Endothelial cell of umbilical vein (primary cell): Measurements from ENCODE around the gene RAP1GAP. TPM values are rescaled to one million over a fixed set of nuclear protein-coding genes. Genes with fewer than 3 reads are reported as not detected.

ENCODE experiments used
- BruUV-seq: library from RNA; stranded (reverse); fragments of 400-500 nt; replicated peaks from 2 replicates; lab custom pipeline; 2021; lab: Mats Ljungman, UMichigan
- CTCF ChIA-PET: fragments of 300-600, 350-600 bp; sonication (Branson Sonifier 250); formaldehyde crosslinking; loops from one replicate; lab custom pipeline; 2021; ENCODE audit warnings: antibody characterized with exemption, inconsistent platforms; lab: Charles Lee
- POLR2A ChIA-PET: fragments of 300-600, 350-600 bp; sonication (Branson Sonifier 250); formaldehyde crosslinking; loops from one replicate; lab custom pipeline; 2021; ENCODE audit warnings: antibody characterized with exemption, inconsistent platforms; lab: Charles Lee
- DNase-seq: peaks from one replicate; pipeline ENCODE4 v3.0.0-alpha.2; 2011; ENCODE audit warnings: low read depth, low spot score
- FAIRE-seq: peaks from 2 replicates; lab custom pipeline; 2011; peaks lifted over from hg19 to GRCh38; lab: Jason Lieb, UNC
- H2AFZ ChIP-seq: 2 replicates; pipeline ENCODE4 v1.6.0; 2012; ENCODE audit warnings: low read depth, low read length, control low read depth, inconsistent platforms
- H3K27ac ChIP-seq: 2 replicates; pipeline ENCODE4 v1.5.1; 2011; ENCODE audit warnings: low read depth, mild to moderate bottlenecking, control low read depth, low read length, moderate library complexity; ENCODE audit not compliant: insufficient read depth
- H3K27me3 ChIP-seq, 2 experiments: 2 replicates each; pipeline versions ENCODE4 v1.6.0 to v1.6.1; 2011; ENCODE audit warnings: low read length in 2 of 2, mixed read lengths in 1 of 2; ENCODE audit not compliant: control insufficient read depth in 2 of 2, insufficient read depth in 2 of 2
- H3K36me3 ChIP-seq, 2 experiments: 2 replicates in 1 of 2; 3 replicates in 1 of 2; pipeline ENCODE4 v1.5.1; 2011; ENCODE audit warnings: low read length in 2 of 2, mild to moderate bottlenecking in 1 of 2, moderate library complexity in 1 of 2; ENCODE audit not compliant: control insufficient read depth in 2 of 2, insufficient read depth in 2 of 2; ENCODE audit errors: extremely low read depth in 1 of 2
- H3K4me1 ChIP-seq: 3 replicates; pipeline ENCODE4 v1.5.1; 2011; ENCODE audit warnings: mild to moderate bottlenecking, low read length; ENCODE audit not compliant: control insufficient read depth, insufficient read depth; ENCODE audit errors: extremely low read depth
- H3K4me2 ChIP-seq: 2 replicates; pipeline ENCODE4 v1.6.1; 2011; ENCODE audit warnings: low read length, control low read depth, mixed read lengths; ENCODE audit not compliant: insufficient read depth
- H3K4me3 ChIP-seq, 3 experiments: fragments of 200-600 bp in 1 of 3; sonication (generic), shearing (Covaris generic) in 1 of 3; replicated peaks in 1 of 3; 2 replicates each; pipeline ENCODE4 v1.5.1; 2011 to 2016; ENCODE audit warnings: control low read depth in 3 of 3, low read length in 3 of 3, mild to moderate bottlenecking in 2 of 3, inconsistent platforms in 1 of 3, low read depth in 1 of 3, moderate library complexity in 1 of 3; ENCODE audit not compliant: insufficient read depth in 1 of 3
- H3K79me2 ChIP-seq: 2 replicates; pipeline ENCODE4 v1.6.0; 2012; ENCODE audit warnings: low read length, inconsistent platforms; ENCODE audit not compliant: control insufficient read depth, insufficient read depth
- H3K9ac ChIP-seq: replicated peaks from 2 replicates; pipeline ENCODE3; 2011; ENCODE audit warnings: low read length, control low read depth; ENCODE audit not compliant: insufficient read depth; ENCODE audit errors: extremely low read depth
- H3K9me1 ChIP-seq: replicated peaks from 3 replicates; pipeline ENCODE4 v1.6.0; 2011; ENCODE audit warnings: mild to moderate bottlenecking, low read length; ENCODE audit not compliant: control insufficient read depth, insufficient read depth; ENCODE audit errors: extremely low read depth
- H3K9me3 ChIP-seq: replicated peaks from 2 replicates; pipeline ENCODE4 v1.5.1; 2012; ENCODE audit warnings: low read length, inconsistent platforms; ENCODE audit not compliant: control insufficient read depth, insufficient read depth
- H4K20me1 ChIP-seq: replicated peaks from 2 replicates; pipeline ENCODE3; 2011; ENCODE audit warnings: mild to moderate bottlenecking, low read length; ENCODE audit not compliant: control insufficient read depth, insufficient read depth; ENCODE audit errors: extremely low read depth
- CTCF ChIP-seq, 2 donors: IDR thresholded peaks; 1 replicate in 1 of 2; 2 replicates in 1 of 2; pipeline ENCODE4 v1.5.1; 2011; ENCODE audit warnings: low read length in 2 of 2, mild to moderate bottlenecking in 2 of 2, moderate library complexity in 2 of 2, control low read depth in 1 of 2, inconsistent platforms in 1 of 2, low read depth in 1 of 2; ENCODE audit not compliant: insufficient read depth in 1 of 2; ENCODE audit errors: extremely low read depth in 1 of 2
- EZH2 ChIP-seq: IDR thresholded peaks from 2 replicates; pipeline ENCODE4 v1.6.1; 2012; ENCODE audit warnings: borderline replicate concordance, low read depth, mild to moderate bottlenecking, moderate library complexity, low read length, inconsistent platforms; ENCODE audit not compliant: severe bottlenecking
- FOS ChIP-seq: IDR thresholded peaks from 2 replicates; pipeline ENCODE4 v1.6.1; 2011; ENCODE audit warnings: mild to moderate bottlenecking, low read length, moderate library complexity, borderline replicate concordance; ENCODE audit not compliant: insufficient read depth
- GATA2 ChIP-seq: IDR thresholded peaks from 2 replicates; pipeline ENCODE4 v1.7.0; 2011; ENCODE audit warnings: low read depth, mild to moderate bottlenecking, moderate library complexity, mixed read lengths, low read length; ENCODE audit not compliant: insufficient read length, insufficient read depth
- JUN ChIP-seq: IDR thresholded peaks from 2 replicates; pipeline ENCODE4 v1.6.1; 2011; ENCODE audit warnings: borderline replicate concordance, low read depth; ENCODE audit not compliant: insufficient read length, insufficient read depth
- MYC ChIP-seq: IDR thresholded peaks from one replicate; pipeline ENCODE4 v1.6.1; 2011; ENCODE audit warnings: mild to moderate bottlenecking, low read depth, low read length
- POLR2A ChIP-seq: IDR thresholded peaks from 2 replicates; pipeline ENCODE4 v1.6.1; 2012; ENCODE audit warnings: low read depth, mild to moderate bottlenecking, control low read depth, low read length
- POLR2AphosphoS5 ChIP-seq: IDR thresholded peaks from 2 replicates; pipeline ENCODE4 v1.6.1; 2012; ENCODE audit warnings: low read depth, mild to moderate bottlenecking, control low read depth, low read length, moderate library complexity; ENCODE audit not compliant: insufficient read depth
- dilution Hi-C: fragments of 300-500 bp; cut with MboI; formaldehyde crosslinking; loops from one replicate; pipeline ENCODE4 v1.15.0; 2019; ENCODE audit warnings: low sequenced_read_pairs; ENCODE audit not compliant: extremely low pct_ligation_motif_present
- intact Hi-C: fragments of 100-400 bp; cut with micrococcal nuclease; formaldehyde crosslinking; loops from one replicate; pipeline ENCODE4 v1.10.0; 2022
- polyA plus RNA-seq, 4 experiments: library from polyadenylated mRNA; depleted of rRNA in 3 of 4; stranded (reverse) in 3 of 4; unstranded in 1 of 4; fragments of >200 nt; gene quantifications; 2 replicates each; pipeline versions ENCODE4 v1.2.1 to v1.2.3, GENCODE V29; 2011 to 2012; ENCODE audit warnings: missing spikeins in 1 of 4
- total RNA-seq: library from RNA; stranded (reverse); gene quantifications from 2 replicates; pipeline ENCODE4 v1.2.3, GENCODE V29; 2021
- TF ChIP-seq, protein P1 (sequence below): IDR thresholded peaks from 2 replicates; pipeline ENCODE4 v1.6.1; 2011; ENCODE audit not compliant: insufficient read depth, insufficient read length

RAP1GAP gene
- total and polyA plus RNA-seq, 2 donors (not counting 3 experiments of a cell fraction or from before 2014, with no cell fraction given), result 0.07 to 0.20 TPM

- Histone ChIP-seq H3K79me2 (no peaks in the 10 kb centered on the region), H3K27me3 (no peaks in the 10 kb centered on the region), H3K36me3 (no peaks in the 10 kb centered on the region), H3K9me3 (no peaks in the 10 kb centered on the region), H2AFZ (no peak overlapping the region), H4K20me1 (no peaks in the 10 kb centered on the region), H3K4me2 (no peak overlapping the region), H3K4me1 (no peaks in the 10 kb centered on the region), H3K27ac (no peak overlapping the region), H3K9me1 (no peaks in the 10 kb centered on the region), H3K4me3 (no peak overlapping the region), H3K9ac (no peak overlapping the region)
- FAIRE-seq (no peak), DNase-seq (no peak)
- ChIA-PET CTCF (no interaction called here), POLR2A (no interaction called here)
- dilution Hi-C loops, result no loop called here
- TF ChIP-seq MYC (no peak), JUN (no peak), CTCF (IDR thresholded peaks at IDR 0.05; ENCODE audit: extremely low read depth in 1 of 2, insufficient read depth in 1 of 2, low read depth in 1 of 2, low read length in 2 of 2) (no peak), GATA2 (no peak), EZH2 (no peak), FOS (no peak), POLR2A (no peak), POLR2AphosphoS5 (no peak)
- TF ChIP-seq, protein P1, sequence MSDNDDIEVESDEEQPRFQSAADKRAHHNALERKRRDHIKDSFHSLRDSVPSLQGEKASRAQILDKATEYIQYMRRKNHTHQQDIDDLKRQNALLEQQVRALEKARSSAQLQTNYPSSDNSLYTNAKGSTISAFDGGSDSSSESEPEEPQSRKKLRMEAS, result no peak
- no TSS peak for BruUV-seq
- intact Hi-C loops, result no loop called here
Measured at GRCh38 chr1:21562896-21563295, 106.3 kb downstream of the RAP1GAP start.
